OCI-M2 (cell line): ENCODE data around the gene SNAP23.
A peak's percentile ranks its signal among the peaks of the same experiment; 100 is the strongest.

ENCODE experiments used
- DNase-seq: peaks from one replicate; lab custom pipeline; 2025; ENCODE audit not compliant: unreplicated experiment; lab: John Stamatoyannopoulos, UW

The SNAP23 gene

GRCh38 chr15:42495361-42496212 is at the start of gene SNAP23:
SNAP23 (plus strand) TSS chr15:42495634; CDS start chr15:42511847, 16,213 bp downstream.
- peak; percentile 65 for DNase-seq

GRCh38 chr15:42447599-42447998 is 47.8 kb upstream of the SNAP23 start:
- DNase-seq: no peak

- no peak for DNase-seq
Observed at GRCh38 chr15:42448281-42448680, 47.2 kb upstream of the SNAP23 start.

DNA sequence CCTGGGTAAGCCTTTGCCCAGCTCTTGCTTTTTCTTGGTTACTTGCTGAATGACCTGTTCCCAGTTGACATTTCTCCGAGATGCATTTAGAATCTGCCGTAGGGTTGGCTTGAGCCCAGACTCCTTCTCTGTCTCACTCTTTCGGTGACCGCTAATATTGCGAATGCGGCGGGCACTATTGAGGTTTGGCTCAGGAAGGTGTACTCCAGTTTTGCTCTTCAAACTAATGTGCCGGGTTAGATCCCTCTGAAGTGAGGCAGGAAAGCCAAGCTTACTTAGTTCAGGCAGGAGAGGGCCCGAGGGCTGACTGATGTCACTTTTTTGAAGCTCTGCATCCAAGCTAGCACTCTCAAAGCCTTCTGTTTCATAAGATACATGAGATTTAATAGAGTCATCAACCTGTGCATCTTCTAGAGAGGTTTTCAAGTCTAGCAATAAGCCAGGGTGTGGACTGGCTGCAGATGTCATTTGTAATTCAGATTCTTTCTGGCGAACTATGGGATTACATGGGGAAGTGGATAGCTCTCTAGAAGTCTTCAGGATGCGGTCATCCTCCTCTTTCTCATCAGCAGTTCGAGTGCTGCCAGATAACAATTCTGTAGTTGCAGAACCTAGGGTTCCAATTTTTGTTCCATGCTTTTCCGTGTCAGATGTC is 45.5 kb upstream of the SNAP23 start:
- DNase-seq: no peak

- no peak for DNase-seq
Observed at GRCh38 chr15:42450425-42450790, 45.0 kb upstream of the SNAP23 start.

DNA sequence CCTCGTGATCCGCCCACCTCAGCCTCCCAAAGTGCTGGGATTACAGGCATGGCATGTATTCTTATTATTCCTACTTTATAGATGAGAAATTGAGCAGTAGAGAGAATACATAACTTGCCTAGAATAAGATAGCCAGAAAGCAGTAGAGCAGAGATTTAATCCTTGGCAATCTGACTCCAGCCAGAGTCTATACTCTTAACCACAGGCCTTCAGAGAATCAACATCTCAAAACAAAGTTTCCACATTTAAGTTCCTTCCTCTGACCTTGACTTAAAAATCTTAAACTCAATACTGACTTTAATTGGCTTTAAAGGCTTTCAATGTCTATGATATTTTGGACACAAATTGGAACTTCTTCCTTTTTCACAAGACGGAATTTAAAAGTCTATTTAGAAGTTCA is 41.6 kb upstream of the SNAP23 start:
- no peak for DNase-seq

DNA sequence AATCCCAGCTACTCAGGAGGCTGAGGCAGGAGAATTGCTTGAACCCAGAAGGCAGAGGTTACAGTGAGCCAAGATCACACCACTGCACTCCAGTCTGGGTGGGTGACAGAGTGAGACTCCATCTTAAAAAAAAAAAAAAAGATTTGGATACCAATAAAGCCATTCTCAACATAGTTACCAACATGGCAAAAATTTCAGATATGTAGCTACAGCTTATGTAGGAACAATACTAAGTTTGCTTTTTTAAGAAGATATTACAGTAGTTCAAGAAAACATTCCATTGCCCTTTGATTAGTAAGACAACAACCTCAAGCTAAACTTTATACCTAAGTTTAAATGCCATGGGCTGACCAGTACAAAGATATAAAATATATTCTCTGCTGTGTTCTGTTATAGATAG is 38.9 kb upstream of the SNAP23 start:
- no peak for DNase-seq

DNA sequence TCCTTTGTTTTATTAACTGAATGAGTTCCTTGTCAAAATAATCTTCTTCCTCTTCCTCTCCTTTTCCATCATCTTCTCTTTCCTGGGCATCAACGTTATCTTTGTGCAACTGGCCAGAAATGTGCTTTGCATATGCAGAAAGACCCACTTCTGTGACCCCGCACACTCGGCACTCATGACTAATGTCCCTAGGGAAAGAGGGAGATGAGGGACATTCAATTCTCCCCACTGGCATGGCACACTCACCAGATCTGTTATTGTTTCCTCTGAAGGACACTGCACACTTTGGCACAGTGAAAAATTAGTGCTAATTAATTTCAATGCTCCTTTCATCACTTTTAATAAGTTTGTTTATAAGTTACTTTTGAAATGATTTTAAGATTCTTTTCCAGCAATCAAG is 38.5 kb upstream of the SNAP23 start:
- no peak for DNase-seq

- no peak for DNase-seq
Observed at GRCh38 chr15:42457445-42458442, 37.7 kb upstream of the SNAP23 start.

GRCh38 chr15:42461261-42461660 is 34.2 kb upstream of the SNAP23 start:
- no peak for DNase-seq

- DNase-seq: no peak
Observed at GRCh38 chr15:42465520-42466259, 29.7 kb upstream of the SNAP23 start.

GRCh38 chr15:42471002-42471401 is 24.4 kb upstream of the SNAP23 start:
- no peak for DNase-seq

GRCh38 chr15:42474827-42475226 is 20.6 kb upstream of the SNAP23 start:
- no peak for DNase-seq

- DNase-seq: no peak
Observed at GRCh38 chr15:42482701-42483100, 12.7 kb upstream of the SNAP23 start.

DNA sequence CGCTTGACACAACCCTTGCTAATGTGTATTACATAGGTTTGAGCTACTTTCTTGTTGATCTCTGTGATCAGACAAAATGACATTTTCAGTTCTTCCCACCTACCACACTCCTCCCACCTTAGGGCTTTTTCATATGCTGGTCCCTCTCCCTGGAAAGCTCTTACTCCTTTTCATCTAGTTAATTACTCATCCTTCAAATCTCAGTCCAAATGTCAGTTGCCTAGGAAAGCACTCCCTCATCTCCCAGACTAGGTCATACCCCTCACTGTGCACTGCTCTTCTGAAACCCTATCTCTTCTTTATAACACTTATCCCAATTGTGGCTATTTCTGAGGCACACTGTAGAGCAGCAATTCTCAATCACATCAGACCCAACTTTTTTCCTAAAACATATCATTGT is 11.8 kb upstream of the SNAP23 start:
- no peak for DNase-seq

DNA sequence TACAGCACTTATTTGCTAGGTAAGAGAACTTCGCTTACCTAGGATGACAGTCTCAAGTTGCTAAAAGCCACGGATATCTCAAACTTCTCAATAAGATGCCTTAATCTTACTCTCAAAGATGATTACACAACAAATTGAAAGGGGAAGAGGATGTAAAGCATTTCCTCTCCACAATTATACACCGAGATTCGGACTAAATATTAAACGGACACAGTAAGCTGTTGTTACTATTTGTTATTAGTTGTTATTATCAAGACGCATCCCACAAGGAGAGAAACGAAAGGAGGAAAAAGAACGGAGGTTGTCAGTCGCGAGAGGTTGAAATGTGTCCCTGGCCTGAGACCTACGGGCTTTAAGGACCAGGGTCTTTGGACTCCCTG is 5.2 kb upstream of the SNAP23 start:
- no peak for DNase-seq

DNA sequence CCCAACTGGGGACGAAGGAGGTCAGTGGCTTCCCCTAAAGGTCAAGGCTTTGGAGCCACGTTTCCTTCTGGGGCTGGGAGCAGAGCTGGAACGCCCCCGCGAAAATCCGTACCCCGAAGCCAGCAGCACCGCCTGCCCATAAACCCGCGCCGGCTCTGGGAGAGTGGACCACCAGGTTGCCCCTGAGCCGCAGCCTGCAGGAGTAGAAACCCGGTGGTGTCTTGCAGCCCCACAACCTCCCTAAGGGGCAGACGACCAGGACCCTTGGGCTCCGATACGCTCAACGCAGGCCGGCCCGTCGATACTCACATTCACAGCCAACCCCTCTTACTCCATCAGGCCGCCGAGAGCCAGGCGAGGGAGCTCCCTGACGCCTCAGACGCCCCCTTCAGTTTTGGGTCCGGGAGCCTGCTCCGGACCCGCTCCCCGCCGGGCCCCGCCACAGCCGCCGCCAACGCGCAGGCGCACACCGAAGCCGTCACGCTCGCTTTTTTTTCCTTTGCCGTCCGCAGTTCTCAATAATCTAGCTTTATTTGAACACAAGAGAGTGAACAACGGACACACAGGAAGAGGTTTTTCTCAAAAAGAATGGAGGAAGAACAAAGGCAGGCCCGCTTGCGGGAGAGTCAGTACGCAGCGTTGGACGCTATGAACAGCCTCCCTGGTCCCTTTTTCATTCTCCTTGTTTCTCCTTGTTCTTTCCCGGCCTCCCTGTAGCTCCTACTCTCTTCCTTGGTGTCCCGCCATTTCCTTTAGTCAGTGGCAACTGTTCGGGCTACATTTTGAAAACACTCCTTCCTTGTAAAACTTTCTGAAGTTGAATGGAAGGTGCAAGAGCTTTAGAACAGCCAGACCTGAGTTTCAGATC is 4.5 kb upstream of the SNAP23 start, which contains the start of gene ZNF106:
Gene ZNF106 (minus strand): TSS at position 471 of the 868 bp plus-strand sequence. CDS start 18,852 bp downstream, outside the sequence.
- DNase-seq: peak; percentile 74

GRCh38 chr15:42491539-42492225 is 3.8 kb upstream of the SNAP23 start:
- no peak for DNase-seq

DNA sequence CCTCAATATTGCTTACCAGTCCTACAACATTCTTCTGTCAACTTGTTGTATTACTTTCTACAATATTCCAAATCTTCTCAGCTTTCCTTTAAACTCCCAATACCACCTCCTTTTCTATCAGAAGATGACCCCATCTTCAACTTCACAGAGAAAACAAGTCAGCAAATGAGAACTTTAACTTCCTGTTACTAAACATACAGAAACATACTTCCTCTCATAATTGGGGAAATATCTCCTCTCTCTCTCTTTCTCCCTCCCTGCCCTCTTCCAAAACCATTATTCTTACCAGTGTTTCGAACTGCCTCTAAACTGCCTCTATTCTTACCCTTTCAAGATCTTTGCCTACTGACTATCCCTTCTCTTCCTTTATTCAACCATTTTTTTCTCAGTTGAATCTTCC is 1.8 kb upstream of the SNAP23 start:
- no peak for DNase-seq
